ES-I3 (cell line): ENCODE measurements around the gene PPARG.
"Not testable (repeated sequence)": the region's sequence is repeated elsewhere in the genome, so short reads cannot be mapped to it uniquely, and the experiment has no call there.

Source experiments
- H3K36me3 ChIP-seq: 2 replicates; pipeline ENCODE4 v1.6.1; 2013; ENCODE audit warnings: mild to moderate bottlenecking, low read length, control low read depth, moderate library complexity; ENCODE audit not compliant: insufficient read depth
- H3K4me1 ChIP-seq: 2 replicates; pipeline ENCODE4 v1.6.1; 2013; ENCODE audit warnings: mild to moderate bottlenecking, control low read depth, low read length; ENCODE audit not compliant: insufficient read depth
- H3K9ac ChIP-seq: 2 replicates; pipeline ENCODE4 v1.6.1; 2013; ENCODE audit warnings: low read depth, mild to moderate bottlenecking, low read length, moderate library complexity
- H3K9me3 ChIP-seq: 2 replicates; pipeline ENCODE4 v1.6.1; 2013; ENCODE audit warnings: mild to moderate bottlenecking, low read length, moderate library complexity; ENCODE audit not compliant: control insufficient read depth, insufficient read depth

PPARG gene

DNA sequence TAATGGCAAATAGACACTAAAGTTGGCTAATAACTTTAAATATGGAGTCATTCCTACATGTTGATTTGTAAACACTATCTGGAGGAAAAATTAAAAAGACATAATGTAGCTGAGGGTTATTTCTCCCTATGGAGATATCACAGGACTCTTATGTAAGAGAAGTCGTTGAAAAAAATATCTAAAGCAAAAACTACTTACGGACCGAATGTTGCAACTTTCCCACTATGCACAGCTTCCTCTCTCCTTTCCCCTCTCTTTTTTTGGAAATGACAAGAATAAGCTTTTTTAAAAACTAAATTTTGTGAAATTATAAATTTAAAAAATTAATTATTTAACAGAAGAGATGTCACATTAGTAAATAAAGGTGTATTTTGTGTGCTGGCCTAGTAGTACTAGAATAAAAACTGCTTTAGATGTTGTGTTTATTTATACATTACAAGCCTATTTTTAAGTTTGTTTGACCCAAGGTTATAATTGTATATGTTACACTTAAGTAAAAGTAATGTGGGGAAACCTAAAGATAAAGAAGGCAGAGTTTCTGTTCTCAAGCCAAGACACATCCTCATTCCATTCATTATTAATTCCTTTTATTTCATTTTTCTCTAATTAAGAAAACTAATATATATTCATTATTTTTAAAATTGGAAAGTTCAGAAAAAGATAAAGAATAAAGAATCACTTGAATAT lies 20.7 kb upstream of the PPARG start:
- Histone ChIP-seq H3K36me3 (no peaks in the 10 kb centered on the region), H3K9ac (no peak overlapping the region), H3K4me1 (no peaks in the 10 kb centered on the region), H3K9me3 (no peaks in the 10 kb centered on the region)

DNA sequence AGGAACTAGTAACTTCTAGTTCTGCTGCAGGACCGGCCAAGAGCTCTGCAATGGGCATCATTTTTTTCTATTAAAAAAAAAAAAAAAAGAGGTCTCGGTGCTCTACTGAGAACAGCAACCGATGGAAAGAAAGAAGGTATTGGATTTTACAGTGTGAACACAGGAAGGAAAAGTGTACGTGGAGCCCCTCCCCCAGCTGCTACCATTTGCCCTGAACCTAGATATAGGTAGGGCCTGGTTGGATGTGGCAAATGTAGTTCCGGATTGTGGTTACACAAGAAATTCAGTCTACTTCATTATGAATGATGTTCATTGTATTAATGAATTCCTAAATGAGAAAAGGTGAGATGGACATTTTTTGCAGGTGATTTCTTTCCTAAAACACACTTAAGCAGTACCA lies 17.9 kb upstream of the PPARG start:
- H3K9ac ChIP-seq = no peak overlapping the region
- H3K9me3 ChIP-seq = no peaks in the 10 kb centered on the region
- no peaks in the 10 kb centered on the region for H3K4me1 ChIP-seq
- no peaks in the 10 kb centered on the region for H3K36me3 ChIP-seq

GRCh38 chr3:12273045-12273695 lies 15.7 kb upstream of the PPARG start:
- H3K9me3 ChIP-seq = no peaks in the 10 kb centered on the region
- H3K36me3 ChIP-seq = no peaks in the 10 kb centered on the region
- H3K4me1 ChIP-seq = no peaks in the 10 kb centered on the region
- no peak overlapping the region for H3K9ac ChIP-seq

DNA sequence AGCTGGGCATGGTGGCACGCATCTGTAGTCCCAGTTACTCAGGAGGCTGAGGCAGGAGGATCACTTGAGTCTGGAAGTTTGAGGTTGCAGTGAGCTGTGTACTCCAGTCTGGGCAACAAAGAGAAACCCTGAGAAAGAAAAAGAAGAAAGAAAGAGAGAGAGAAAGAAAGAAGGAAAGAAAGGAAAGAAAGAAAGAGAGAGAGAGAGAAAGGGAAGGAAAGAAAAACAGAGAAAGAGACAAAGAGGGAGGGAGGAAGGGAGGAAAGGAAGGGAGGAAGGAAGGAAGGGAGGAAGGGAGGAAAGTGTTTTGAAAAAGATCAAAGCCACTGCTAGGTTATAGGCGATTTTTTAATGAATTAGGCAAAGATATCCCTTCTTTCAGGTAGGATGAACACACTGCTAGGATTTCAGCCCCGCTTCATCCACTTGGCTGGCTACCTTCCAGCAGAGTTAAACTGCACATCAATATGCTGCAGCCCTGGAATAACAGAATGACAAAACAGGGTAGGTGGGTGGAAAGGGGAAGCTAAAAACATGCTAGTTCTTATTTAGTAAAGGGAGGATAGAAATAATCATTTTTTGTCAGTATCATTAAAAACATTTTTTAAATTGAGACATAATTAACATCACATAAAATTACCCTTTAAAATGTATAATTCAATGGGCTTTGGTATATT lies 12.8 kb upstream of the PPARG start:
- Histone ChIP-seq H3K9me3 (no peaks in the 10 kb centered on the region), H3K4me1 (no peaks in the 10 kb centered on the region), H3K9ac (no peak overlapping the region), H3K36me3 (no peaks in the 10 kb centered on the region)

DNA sequence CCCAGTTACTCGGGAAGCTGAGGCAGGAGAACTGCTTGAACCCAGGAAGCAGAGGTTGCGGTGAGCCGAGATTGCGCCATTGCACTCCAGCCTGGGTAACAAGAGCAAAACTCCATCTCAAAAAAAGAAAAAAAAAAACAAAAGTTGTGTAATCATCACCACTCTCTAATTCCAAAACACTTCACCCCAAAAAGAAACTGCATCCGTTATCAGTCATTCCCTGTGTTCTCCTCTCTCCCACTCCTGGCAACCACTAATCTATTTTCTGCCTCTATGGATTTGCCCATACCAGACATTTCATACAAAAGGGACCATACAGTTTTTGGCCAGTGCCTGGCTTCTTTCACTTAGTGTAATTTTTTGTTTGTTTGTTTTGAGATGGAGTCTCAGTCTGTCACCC lies 12.0 kb upstream of the PPARG start:
- not testable (repeated sequence) for H3K36me3 ChIP-seq, H3K4me1 ChIP-seq, H3K9me3 ChIP-seq, H3K9ac ChIP-seq

- no peaks in the 10 kb centered on the region for H3K9me3 ChIP-seq
- no peaks in the 10 kb centered on the region for H3K4me1 ChIP-seq
- H3K36me3 ChIP-seq = no peaks in the 10 kb centered on the region
Observed at GRCh38 chr3:12278566-12278965, 10.3 kb upstream of the PPARG start.

GRCh38 chr3:12279591-12280326 lies 9.1 kb upstream of the PPARG start:
- no peaks in the 10 kb centered on the region for H3K4me1 ChIP-seq
- H3K9ac ChIP-seq = no peak overlapping the region
- no peaks in the 10 kb centered on the region for H3K9me3 ChIP-seq
- H3K36me3 ChIP-seq = no peaks in the 10 kb centered on the region

More at GRCh38 chr3:12278566-12278965, 10.3 kb upstream of the PPARG start:
- no peak overlapping the region for H3K9ac ChIP-seq

DNA sequence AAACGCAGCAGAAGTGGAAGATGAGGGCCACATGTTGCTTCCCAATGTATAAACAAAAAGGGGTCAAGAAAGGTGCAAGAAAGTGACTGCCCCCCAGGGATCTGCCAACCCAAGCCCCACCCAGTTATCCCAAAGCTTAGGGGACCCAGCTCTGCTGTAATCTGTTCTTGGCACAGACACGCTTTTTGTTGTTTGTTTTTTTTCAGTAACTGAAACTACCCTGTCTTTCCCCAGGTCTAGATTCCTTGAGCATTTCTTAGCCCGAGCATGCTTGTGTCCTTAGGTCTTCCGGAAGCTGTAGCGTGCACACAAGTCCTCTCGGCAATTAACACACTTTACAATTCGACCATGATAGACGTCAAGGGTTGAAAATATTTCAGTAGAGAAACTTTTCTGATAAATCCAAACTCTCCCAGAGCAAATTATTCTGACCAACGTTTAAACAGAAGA lies 8.5 kb upstream of the PPARG start:
- H3K4me1 ChIP-seq = no peaks in the 10 kb centered on the region
- H3K36me3 ChIP-seq = no peaks in the 10 kb centered on the region
- H3K9ac ChIP-seq = no peak overlapping the region
- no peaks in the 10 kb centered on the region for H3K9me3 ChIP-seq

GRCh38 chr3:12284591-12284990 lies 4.3 kb upstream of the PPARG start:
- H3K9me3 ChIP-seq = no peaks in the 10 kb centered on the region
- H3K36me3 ChIP-seq = no peaks in the 10 kb centered on the region
- no peaks in the 10 kb centered on the region for H3K4me1 ChIP-seq
- no peak overlapping the region for H3K9ac ChIP-seq

- no peaks in the 10 kb centered on the region for H3K4me1 ChIP-seq
- H3K9me3 ChIP-seq = no peaks in the 10 kb centered on the region
- no peaks in the 10 kb centered on the region for H3K36me3 ChIP-seq
- no peak overlapping the region for H3K9ac ChIP-seq
Observed at GRCh38 chr3:12285003-12285555, 3.8 kb upstream of the PPARG start.

- H3K9me3 ChIP-seq, H3K36me3 ChIP-seq, H3K4me1 ChIP-seq, H3K9ac ChIP-seq: not testable (repeated sequence)
Observed at GRCh38 chr3:12285779-12286178, 3.1 kb upstream of the PPARG start.

GRCh38 chr3:12286504-12286903 lies 2.4 kb upstream of the PPARG start:
- Histone ChIP-seq H3K36me3 (no peaks in the 10 kb centered on the region), H3K4me1 (no peaks in the 10 kb centered on the region), H3K9ac (no peak overlapping the region), H3K9me3 (no peaks in the 10 kb centered on the region)

DNA sequence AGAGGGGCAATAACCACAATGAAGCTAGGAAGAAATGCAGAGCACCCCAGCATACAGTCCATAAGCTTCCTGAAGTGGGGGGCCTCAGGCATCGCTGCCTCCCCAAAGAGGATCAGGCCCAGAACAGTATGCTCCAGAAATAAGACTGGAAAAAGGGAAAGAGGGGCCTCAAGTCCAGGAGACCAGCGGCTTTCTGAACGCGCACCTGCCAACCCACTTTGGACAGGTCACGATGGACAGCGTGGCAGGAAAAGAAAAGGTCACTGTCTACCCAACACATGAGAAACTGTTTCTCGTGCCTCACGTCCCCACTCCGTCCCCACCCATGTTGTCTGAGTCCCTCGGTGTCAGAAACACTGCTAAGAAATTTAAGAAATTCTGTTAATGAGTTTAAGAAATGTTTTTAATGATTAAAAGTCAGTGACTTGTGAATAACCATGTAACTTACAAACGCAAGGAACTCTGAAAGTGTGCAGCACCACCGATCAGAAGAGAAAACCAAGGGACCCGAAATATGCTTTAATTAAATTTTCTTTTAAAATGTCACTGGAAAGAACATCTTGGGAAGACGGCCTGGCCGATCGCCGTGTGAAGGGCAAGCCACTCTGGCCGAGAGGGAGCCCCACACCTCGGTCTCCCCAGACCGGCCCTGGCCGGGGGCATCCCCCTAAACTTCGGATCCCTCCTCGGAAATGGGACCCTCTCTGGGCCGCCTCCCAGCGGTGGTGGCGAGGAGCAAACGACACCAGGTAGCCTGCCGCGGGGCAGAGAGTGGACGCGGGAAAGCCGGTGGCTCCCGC lies 1.7 kb upstream of the PPARG start:
- Histone ChIP-seq H3K4me1 (no peaks in the 10 kb centered on the region), H3K9me3 (no peaks in the 10 kb centered on the region), H3K36me3 (no peaks in the 10 kb centered on the region), H3K9ac (peak overlapping the region; percentile 49; the same call in 1 of the 2 replicates)
